K562 (cell line): ENCODE measurements around the gene GRB10.

ENCODE experiments used
- BHLHE40 ChIP-seq: IDR thresholded peaks from 2 replicates; pipeline ENCODE4 v1.6.1; 2011; ENCODE audit warnings: low read length, improper control_type of control experiment
- GABPB1 ChIP-seq: sonication (generic); formaldehyde crosslinking; IDR thresholded peaks from 2 replicates; pipeline ENCODE4 v1.8.0; 2022; ENCODE audit warnings: mild to moderate bottlenecking, missing genetic modification reagents
- ZFP30 ChIP-seq: fragments of 250-450 bp; sonication (Bioruptor Pico); IDR thresholded peaks from 2 replicates; pipeline ENCODE4 v1.8.0; 2022; ENCODE audit warnings: moderate library complexity, mild to moderate bottlenecking, inconsistent platforms, borderline replicate concordance
- ZNF175 ChIP-seq: fragments of 200-800 bp; sonication (Bioruptor generic); IDR thresholded peaks from 2 replicates; pipeline ENCODE4 v1.6.1; 2016; ENCODE audit warnings: low read depth, mild to moderate bottlenecking, missing genetic modification characterization, missing compliant biosample characterization
- ZNF699 ChIP-seq: fragments of 250-450 bp; sonication (Bioruptor Pico); IDR thresholded peaks from 2 replicates; pipeline ENCODE4 v1.8.0; 2021; ENCODE audit warnings: mild to moderate bottlenecking, moderate library complexity; ENCODE audit not compliant: insufficient replicate concordance

DNA sequence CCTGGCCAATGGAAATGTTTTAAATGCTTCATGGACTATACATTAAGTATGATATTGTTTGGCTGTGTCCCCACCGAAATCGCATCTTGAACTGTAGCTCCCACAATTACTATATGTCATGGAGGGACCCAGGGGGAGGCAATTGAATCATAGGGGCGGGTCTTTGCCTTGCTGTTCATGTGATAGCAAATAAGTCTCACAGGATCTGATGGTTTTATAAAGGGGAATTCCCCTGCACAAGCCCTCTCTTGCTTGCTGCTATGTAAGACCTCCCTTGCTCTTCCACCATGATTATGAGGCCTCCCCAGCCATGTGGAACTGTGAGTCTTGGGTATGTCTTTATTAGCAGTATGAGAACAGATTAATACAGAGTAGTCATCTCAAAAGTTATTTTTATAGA, 32.4 kb upstream of the GRB10 start:
- TF ChIP-seq ZNF175 (CRISPR knock-in tag) (no peak), ZNF699 (CRISPR knock-in tag) (no peak), BHLHE40 (no peak), GABPB1 (no peak), ZFP30 (CRISPR knock-in tag) (no peak)
